Left forelimb (tissue), 1 donor: ENCODE results near the gene LYSET.
"Not testable (repeated sequence)": the region's sequence is repeated elsewhere in the genome, so short reads cannot be mapped to it uniquely, and the experiment has no call there.

Experiments
- DNase-seq: peaks from one replicate; pipeline ENCODE4 v3.0.0-alpha.2; 2018; ENCODE audit warnings: low spot score

LYSET gene

DNA sequence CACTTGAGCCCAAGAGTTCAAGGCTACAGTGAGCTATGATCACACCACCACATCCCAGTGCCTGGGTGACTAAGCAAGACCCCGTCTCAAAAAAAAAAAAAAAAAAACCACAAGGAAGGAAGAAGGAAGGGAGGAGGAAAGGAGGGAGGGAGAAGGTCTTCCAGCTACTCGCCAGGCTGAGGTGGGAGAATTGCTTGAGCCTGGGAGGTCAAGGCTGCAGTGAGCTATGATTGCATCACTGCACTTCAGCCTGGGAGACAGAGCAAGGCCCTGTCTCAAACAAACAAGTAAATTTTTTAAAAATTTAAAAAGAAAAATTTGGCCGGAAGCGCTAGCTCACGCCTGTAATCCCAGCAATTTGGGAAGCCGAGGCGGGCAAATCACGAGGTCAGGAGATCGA, 16.5 kb upstream of the LYSET start:
- not testable (repeated sequence) for DNase-seq

- DNase-seq: not testable (repeated sequence)
These were observed 15.5 kb upstream of the LYSET start for GRCh38 chr14:93169619-93170018.

GRCh38 chr14:93170141-93170540, 15.0 kb upstream of the LYSET start:
- not testable (repeated sequence) for DNase-seq

- no peak for DNase-seq
These were observed 13.7 kb upstream of the LYSET start for GRCh38 chr14:93171376-93171775.

DNA sequence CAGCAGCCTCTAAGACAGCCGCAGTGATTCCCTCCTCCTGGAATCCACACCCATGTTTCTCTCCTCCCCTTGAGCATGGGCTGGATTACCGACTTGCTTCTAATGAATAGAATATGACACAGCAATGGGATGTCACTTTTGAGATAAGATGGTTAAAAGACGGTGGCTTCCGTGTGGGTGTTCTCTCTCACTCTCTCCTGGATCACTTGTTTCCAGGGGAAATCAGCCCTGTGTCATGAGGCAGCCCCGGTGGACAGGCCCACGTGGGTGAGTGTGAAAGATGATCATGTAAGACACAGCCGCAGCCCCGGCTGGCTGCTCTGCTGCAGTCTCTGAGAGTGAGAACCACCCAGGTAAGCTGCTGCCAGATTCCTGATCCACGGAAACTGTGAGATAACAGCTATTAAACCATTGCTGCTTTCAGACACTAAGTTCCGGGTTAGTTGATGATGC, 11.1 kb upstream of the LYSET start:
- no peak for DNase-seq

DNA sequence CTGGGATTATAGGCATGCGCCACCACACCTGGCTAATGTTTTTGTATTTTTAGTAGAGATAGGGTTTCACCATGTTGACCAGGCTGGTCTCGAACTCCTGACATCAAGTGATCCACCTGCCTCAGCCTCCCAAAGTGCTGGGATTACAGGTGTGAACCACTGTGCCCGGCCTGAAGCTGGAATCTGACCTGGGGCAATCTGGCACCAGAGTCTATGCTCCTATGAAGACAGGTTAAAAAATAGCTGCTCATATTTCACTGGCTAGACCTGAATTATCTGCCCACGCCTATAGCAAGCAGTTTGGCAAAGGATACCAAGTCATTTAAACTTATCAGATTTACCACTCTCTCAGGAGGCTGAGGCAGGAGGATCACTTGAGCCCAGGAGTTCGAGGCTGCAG, 10.4 kb upstream of the LYSET start:
- not testable (repeated sequence) for DNase-seq

DNA sequence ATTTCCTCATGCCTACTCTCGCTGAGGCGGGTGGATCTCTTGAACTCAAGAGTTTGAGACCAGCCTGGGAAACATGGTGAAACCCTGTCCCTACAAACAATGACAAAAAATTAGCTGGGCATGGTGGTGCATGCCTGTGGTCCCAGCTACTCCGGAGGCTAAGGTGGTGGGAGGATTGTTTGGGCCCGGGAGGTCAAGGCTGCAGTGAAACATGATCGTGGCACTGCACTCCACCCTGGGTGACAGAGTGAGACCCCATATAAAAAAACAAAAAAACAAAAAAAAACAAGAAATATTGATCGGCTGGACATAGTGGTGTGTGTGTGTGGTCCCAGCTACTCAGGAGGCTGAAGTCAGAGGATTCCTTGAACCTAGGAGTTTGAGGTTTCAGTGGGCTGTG, 9.6 kb upstream of the LYSET start:
- DNase-seq: no peak

DNA sequence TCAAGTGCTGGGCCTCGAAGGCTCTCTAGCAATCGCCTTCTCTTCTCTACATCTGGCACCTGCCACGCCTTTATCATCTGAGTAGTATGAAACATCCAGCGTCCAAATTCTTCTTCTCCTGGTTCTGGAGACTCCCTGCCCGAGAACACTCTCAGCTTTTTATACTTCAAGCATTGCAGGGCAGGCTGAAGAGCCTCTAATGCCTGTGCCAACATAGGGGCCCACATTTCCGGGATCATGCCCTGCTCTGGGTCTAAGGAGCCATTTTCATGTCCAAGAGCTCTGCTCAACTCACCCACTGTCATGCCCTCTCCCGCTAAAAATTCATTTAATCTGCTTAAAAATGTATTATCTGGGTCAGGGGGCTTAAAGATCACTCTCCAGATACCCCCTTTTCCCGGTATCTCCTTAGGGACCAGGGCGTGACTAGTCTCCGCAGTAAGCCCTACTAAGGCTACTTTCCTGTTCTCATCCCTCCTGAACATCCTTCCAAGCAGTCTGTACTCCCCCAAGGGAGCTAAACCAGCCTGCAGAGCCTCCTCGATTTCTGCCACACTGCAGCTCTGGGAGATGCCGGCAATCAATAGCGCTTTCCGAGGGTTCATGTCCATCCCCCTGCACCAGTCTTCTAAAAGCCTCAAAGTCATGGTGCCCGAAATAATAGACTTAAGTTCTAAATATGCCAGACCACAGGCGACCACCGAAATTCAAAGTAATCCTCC, 1.4 kb upstream of the LYSET start:
- no peak for DNase-seq

- DNase-seq: no peak
These were observed 218 bp downstream of the LYSET start for GRCh38 chr14:93185349-93185720.

- DNase-seq: no peak
These were observed 1.3 kb downstream of the LYSET start for GRCh38 chr14:93186466-93186865.

GRCh38 chr14:93186956-93187355, 1.8 kb downstream of the LYSET start:
- DNase-seq: no peak

GRCh38 chr14:93195316-93195999, 10.3 kb downstream of the LYSET start:
- no peak for DNase-seq

DNA sequence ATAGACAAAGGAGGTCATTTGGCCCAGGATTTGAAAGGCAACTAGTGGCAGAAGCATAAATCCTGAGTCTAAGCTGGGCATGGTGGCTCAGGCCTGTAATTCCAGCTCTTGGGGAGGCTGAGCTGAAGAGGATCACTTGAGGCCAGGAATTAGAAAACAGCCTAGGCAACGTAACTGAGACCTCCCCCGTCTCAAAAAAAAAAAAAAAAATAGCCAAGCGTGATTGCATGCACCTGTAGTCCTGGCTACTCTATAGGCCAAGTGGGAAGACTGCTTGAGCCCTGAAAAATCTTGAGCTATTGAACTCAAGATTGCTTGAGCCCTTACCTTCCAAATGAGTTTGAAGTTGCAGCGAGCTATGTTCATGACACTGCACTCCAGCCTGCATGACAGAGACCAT, 13.9 kb downstream of the LYSET start:
- DNase-seq: no peak

GRCh38 chr14:93200553-93200952, 15.4 kb downstream of the LYSET start:
- DNase-seq: no peak

DNA sequence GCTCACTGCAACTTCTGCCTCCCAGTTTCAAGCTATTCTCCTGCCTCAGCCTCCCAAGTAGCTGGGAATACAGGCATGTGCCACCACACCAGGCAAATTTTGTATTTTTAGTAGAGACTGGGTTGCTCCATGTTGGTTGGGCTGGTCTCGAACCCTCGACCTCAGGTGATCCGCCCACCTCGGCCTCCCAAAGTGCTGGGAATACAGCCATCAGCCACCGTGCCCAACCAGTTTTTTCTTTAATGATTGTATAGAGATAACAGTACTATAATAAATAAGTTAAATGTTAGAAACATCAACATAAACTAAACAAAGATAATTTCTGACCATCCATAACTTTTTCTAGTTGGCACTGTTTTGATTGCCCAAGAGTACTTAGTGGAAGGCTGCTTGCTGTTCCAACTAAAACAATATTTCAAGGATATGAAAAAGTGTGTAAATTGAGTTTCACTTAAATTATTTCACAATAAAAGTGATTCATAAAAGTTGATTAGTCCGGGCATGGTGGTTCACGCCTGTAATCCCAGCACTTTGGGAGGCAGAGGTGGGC, 16.1 kb downstream of the LYSET start:
- no peak for DNase-seq

DNA sequence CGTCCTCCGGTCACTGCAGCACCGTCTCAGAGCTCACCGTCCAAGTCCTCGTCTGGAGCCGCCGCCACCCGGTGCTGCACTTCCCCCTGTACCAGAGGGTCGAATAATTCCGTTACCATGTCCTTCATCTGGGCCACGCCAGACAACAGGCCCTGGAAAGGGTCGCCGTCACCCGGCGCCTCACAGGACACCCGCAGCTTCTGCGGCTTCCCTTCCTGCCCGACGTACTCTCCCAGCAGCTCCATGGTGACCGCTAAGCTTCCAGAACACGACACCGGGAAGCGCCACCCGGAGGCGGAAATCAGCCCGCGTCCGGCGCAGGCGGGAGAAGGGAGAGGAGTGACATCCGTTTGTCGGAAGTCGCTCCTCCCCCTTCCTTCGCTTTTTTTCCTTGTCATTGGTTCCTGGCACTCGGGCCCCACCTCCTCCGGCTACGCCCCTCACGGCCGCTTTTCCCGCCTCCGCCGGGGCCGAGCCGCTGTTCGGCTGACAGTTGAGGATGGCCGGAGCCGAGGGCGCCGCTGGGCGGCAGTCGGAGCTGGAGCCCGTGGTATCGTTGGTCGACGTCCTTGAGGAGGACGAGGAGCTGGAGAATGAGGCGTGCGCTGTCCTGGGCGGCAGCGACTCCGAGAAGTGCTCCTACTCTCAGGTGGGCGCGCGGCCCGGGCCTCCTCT, 21.8 kb downstream of the LYSET start, which contains the start of the genes GON7 and UBR7:
GON7 (minus strand) TSS at position 273 of the 675 bp plus-strand sequence; CDS start at position 245, 28 bp downstream.
UBR7 (plus strand) TSS at position 464 of the 675 bp plus-strand sequence; CDS start at position 500, 36 bp downstream.
- DNase-seq: peak; percentile 96

- DNase-seq: peak; percentile 81
These were observed 22.6 kb downstream of the LYSET start for GRCh38 chr14:93207468-93208308.

- DNase-seq: no peak
These were observed 27.3 kb downstream of the LYSET start for GRCh38 chr14:93212432-93212831.

- DNase-seq: no peak
These were observed 29.5 kb downstream of the LYSET start for GRCh38 chr14:93214598-93214997.

DNA sequence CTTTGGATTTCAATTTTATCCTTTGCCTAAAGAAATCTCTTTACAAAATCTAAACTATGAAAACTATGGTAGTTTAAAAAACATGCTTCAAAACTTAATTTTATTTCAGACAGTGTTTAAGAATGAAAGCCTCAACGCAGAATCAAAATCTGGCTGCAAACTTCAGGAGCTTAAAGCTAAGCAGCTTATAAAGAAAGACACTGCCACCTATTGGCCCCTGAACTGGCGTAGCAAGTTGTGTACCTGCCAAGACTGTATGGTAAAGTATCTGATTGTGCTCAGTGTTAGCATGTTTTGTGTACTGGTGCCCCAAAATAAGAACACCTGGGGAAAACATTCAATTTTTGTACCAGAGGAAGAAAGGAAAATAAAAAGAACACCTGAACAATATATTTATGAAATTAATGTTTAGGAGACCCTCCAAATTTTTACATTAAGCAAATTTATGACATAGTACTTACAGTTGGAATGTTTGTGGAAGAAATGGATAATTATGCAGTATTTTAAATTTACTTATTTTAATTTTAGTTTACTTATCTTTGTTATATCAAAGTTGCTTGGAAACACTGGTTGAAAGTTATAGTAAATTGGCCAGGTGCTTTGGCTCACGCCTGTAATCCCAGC, 34.1 kb downstream of the LYSET start:
- DNase-seq: no peak

- no peak for DNase-seq
These were observed 35.4 kb downstream of the LYSET start for GRCh38 chr14:93220509-93220908.
